DND-41 (cell line): Measurements from ENCODE around the gene YPEL1.
A peak's percentile ranks its signal among the peaks of the same experiment; 100 is the strongest.

Experiments used
- ATAC-seq: fragments of 200-7000 bp; cut with Tn5 transposase; 3 replicates; pipeline ENCODE4 v1.9.1; 2021; ENCODE audit warnings: low read depth; ENCODE audit not compliant: insufficient read depth
- DNase-seq: peaks from one replicate; pipeline ENCODE4 v3.0.0-alpha.2; 2020
- H2AFZ ChIP-seq: 2 replicates; pipeline ENCODE4 v1.6.0; 2012; ENCODE audit warnings: low read depth, low read length
- H3K27ac ChIP-seq: 2 replicates; pipeline ENCODE4 v1.5.1; 2012; ENCODE audit warnings: low read length, inconsistent platforms
- H3K27me3 ChIP-seq: fragments of 200-600 bp; sonication (generic); 2 replicates; pipeline ENCODE4 v1.6.0; 2012; ENCODE audit warnings: low read length, mild to moderate bottlenecking, inconsistent platforms; ENCODE audit not compliant: insufficient read depth, poor library complexity
- H3K36me3 ChIP-seq: 2 replicates; pipeline ENCODE4 v1.5.1; 2012; ENCODE audit warnings: low read length, inconsistent platforms; ENCODE audit not compliant: insufficient read depth
- H3K4me1 ChIP-seq: 2 replicates; pipeline ENCODE4 v1.5.1; 2012; ENCODE audit warnings: mild to moderate bottlenecking, low read length; ENCODE audit not compliant: insufficient read depth
- H3K4me2 ChIP-seq: 2 replicates; pipeline ENCODE4 v1.6.0; 2012; ENCODE audit warnings: mild to moderate bottlenecking, moderate library complexity, low read length, inconsistent platforms; ENCODE audit not compliant: insufficient read depth
- H3K4me3 ChIP-seq, 2 experiments: fragments of 200-600 bp in 1 of 2; shearing (Covaris generic) in 1 of 2; 2 replicates each; pipeline ENCODE4 v1.5.1; 2012 to 2016; ENCODE audit warnings: inconsistent platforms in 2 of 2, low read length in 2 of 2, mild to moderate bottlenecking in 2 of 2, low read depth in 1 of 2, moderate library complexity in 1 of 2
- H3K79me2 ChIP-seq: 2 replicates; pipeline ENCODE4 v1.6.0; 2012; ENCODE audit warnings: low read length, inconsistent platforms; ENCODE audit not compliant: insufficient read depth
- H3K9ac ChIP-seq: 2 replicates; pipeline ENCODE4 v1.6.0; 2012; ENCODE audit warnings: low read depth, mild to moderate bottlenecking, inconsistent platforms, low read length, moderate library complexity
- H3K9me3 ChIP-seq: 2 replicates; pipeline ENCODE4 v1.5.1; 2012; ENCODE audit warnings: low read length, moderate library complexity, mild to moderate bottlenecking, inconsistent platforms; ENCODE audit not compliant: insufficient read depth, severe bottlenecking
- H4K20me1 ChIP-seq: 2 replicates; pipeline ENCODE4 v1.6.0; 2012; ENCODE audit warnings: low read length; ENCODE audit not compliant: insufficient read depth
- CTCF ChIP-seq: IDR thresholded peaks from 2 replicates; pipeline ENCODE4 v1.5.1; 2012; ENCODE audit warnings: borderline replicate concordance, low read length, moderate library complexity, mild to moderate bottlenecking; ENCODE audit not compliant: poor library complexity, severe bottlenecking; ENCODE audit errors: extremely low read depth
- EZH2 ChIP-seq: IDR thresholded peaks from 3 replicates; pipeline ENCODE4 v1.6.1; 2012; ENCODE audit warnings: borderline replicate concordance, low read depth, mild to moderate bottlenecking, moderate library complexity, low read length, inconsistent platforms; ENCODE audit not compliant: severe bottlenecking

Gene YPEL1

GRCh38 chr22:21688706-21689381 lies 46.8 kb downstream of the YPEL1 start:
- ATAC-seq: no peak
- Histone ChIP-seq H3K27ac (no peak overlapping the region), H3K9ac (no peak overlapping the region), H3K9me3 (no peaks in the 10 kb centered on the region), H3K4me1 (no peaks in the 10 kb centered on the region), H3K27me3 (no peaks in the 10 kb centered on the region), H3K36me3 (peaks cover 61% of the 10 kb centered on the region), H3K79me2 (no peaks in the 10 kb centered on the region), H2AFZ (no peak overlapping the region), H3K4me3 (no peak overlapping the region), H3K4me2 (no peak overlapping the region), H4K20me1 (peaks cover 3% of the 10 kb centered on the region; the same call in 1 of the 2 replicates)
- TF ChIP-seq CTCF: no peak
- no peak for TF ChIP-seq EZH2
- DNase-seq: no peak

GRCh38 chr22:21688341-21688705 lies 47.3 kb downstream of the YPEL1 start:
- H3K9me3 ChIP-seq: no peaks in the 10 kb centered on the region
- H4K20me1 ChIP-seq: peaks cover 1% of the 10 kb centered on the region; the same call in 1 of the 2 replicates
- no peaks in the 10 kb centered on the region for H3K27me3 ChIP-seq
- H3K9ac ChIP-seq: no peak overlapping the region
- no peak overlapping the region for H2AFZ ChIP-seq
- TF ChIP-seq CTCF: no peak
- no peak for TF ChIP-seq EZH2
- ATAC-seq: no peak; the same call in 2 of the 3 replicates
- no peak overlapping the region for H3K27ac ChIP-seq
- no peak overlapping the region for H3K4me3 ChIP-seq
- H3K4me2 ChIP-seq: no peak overlapping the region
- peaks cover 58% of the 10 kb centered on the region for H3K36me3 ChIP-seq
- no peaks in the 10 kb centered on the region for H3K79me2 ChIP-seq
- DNase-seq: no peak
- no peaks in the 10 kb centered on the region for H3K4me1 ChIP-seq

GRCh38 chr22:21687685-21688259 lies 47.8 kb downstream of the YPEL1 start:
- Histone ChIP-seq H3K4me3 (no peak overlapping the region), H4K20me1 (no peaks in the 10 kb centered on the region; the same call in 1 of the 2 replicates), H3K27ac (no peak overlapping the region), H3K4me2 (no peak overlapping the region), H2AFZ (no peak overlapping the region), H3K4me1 (no peaks in the 10 kb centered on the region), H3K36me3 (peaks cover 59% of the 10 kb centered on the region), H3K9me3 (no peaks in the 10 kb centered on the region), H3K9ac (no peak overlapping the region), H3K79me2 (no peaks in the 10 kb centered on the region), H3K27me3 (no peaks in the 10 kb centered on the region)
- DNase-seq (no peak), ATAC-seq (peak; percentile 6; the same call in 1 of the 3 replicates)
- TF ChIP-seq EZH2 (no peak), CTCF (no peak)
